Measurements from ENCODE around the gene AKR1D1. TPM values are rescaled to one million over a fixed set of nuclear protein-coding genes. Genes with fewer than 3 reads are reported as not detected.

Gene AKR1D1
- total and polyA plus RNA-seq, 2 donors from 2014 or later = not detected

- TF ChIP-seq CTCF (IDR thresholded peaks at IDR 0.05; ENCODE audit: borderline replicate concordance, extremely low read depth, insufficient read depth) = no peak
- intact Hi-C loops (cut with DNase I) = no loop called here
- no peak overlapping the region for H3K9ac ChIP-seq (ENCODE audit: low read length in 3 of 3)
- FAIRE-seq (no peak), DNase-seq (no peak)
- H3K4me3 ChIP-seq (ENCODE audit: low read length in 3 of 3) = no peak overlapping the region
- no peaks in the 10 kb centered on the region for H3K27me3 ChIP-seq (ENCODE audit: control insufficient read depth, insufficient read depth, low read length)
- no peak overlapping the region for H3K27ac ChIP-seq (ENCODE audit: low read depth in 2 of 2, low read length in 2 of 2)
- H3K9me3 ChIP-seq (ENCODE audit: control insufficient read depth in 2 of 3, insufficient read depth in 1 of 3, low read length in 3 of 3) = no peaks in the 10 kb centered on the region
- no peaks in the 10 kb centered on the region for H3K36me3 ChIP-seq (ENCODE audit: control insufficient read depth in 2 of 3, insufficient read depth in 3 of 3, low read length in 3 of 3)
- H3K4me1 ChIP-seq (ENCODE audit: control insufficient read depth in 2 of 3, insufficient read depth in 2 of 3, low read depth in 1 of 3, low read length in 3 of 3) = peaks cover 0 to 5% (median 0%) of the 10 kb centered on the region in 3 donors
Observed at GRCh38 chr7:138099813-138100212, 23.6 kb downstream of the AKR1D1 start.

GRCh38 chr7:138105221-138105620 is 29.0 kb downstream of the AKR1D1 start:
- Histone ChIP-seq H3K4me3 (ENCODE audit: low read length in 3 of 3) (no peak overlapping the region), H3K27ac (ENCODE audit: low read depth in 2 of 2, low read length in 2 of 2) (no peak overlapping the region), H3K4me1 (ENCODE audit: control insufficient read depth in 2 of 3, insufficient read depth in 2 of 3, low read depth in 1 of 3, low read length in 3 of 3) (no peaks in the 10 kb centered on the region), H3K9ac (ENCODE audit: low read length in 3 of 3) (no peak overlapping the region), H3K36me3 (ENCODE audit: control insufficient read depth in 2 of 3, insufficient read depth in 3 of 3, low read length in 3 of 3) (no peaks in the 10 kb centered on the region), H3K9me3 (ENCODE audit: control insufficient read depth in 2 of 3, insufficient read depth in 1 of 3, low read length in 3 of 3) (no peaks in the 10 kb centered on the region), H3K27me3 (ENCODE audit: control insufficient read depth, insufficient read depth, low read length) (no peaks in the 10 kb centered on the region)
- no peak for DNase-seq
- no peak for TF ChIP-seq CTCF (IDR thresholded peaks at IDR 0.05; ENCODE audit: borderline replicate concordance, extremely low read depth, insufficient read depth)
- intact Hi-C loops (cut with DNase I) = no loop called here
- FAIRE-seq = no peak

DNA sequence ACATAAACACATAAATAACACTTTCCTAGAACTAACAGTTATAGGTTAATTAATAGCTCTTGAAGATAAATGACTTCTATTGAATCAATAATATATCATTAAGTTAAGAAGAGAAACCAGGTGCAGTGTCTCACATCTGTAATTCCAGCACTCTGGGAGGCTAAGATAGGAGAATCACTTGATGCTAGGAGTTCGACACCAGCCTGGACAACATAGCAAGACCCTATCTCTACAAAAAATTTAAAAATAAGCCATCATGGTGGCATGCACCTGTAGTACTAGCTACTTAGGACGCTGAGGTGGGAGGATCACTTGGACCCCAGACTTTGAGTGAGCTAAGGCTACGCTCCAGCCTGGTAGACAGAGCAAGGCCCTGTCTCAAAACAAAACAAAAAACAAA is 38.8 kb downstream of the AKR1D1 start:
- Histone ChIP-seq H3K9me3 (ENCODE audit: control insufficient read depth in 2 of 3, insufficient read depth in 1 of 3, low read length in 3 of 3) (no peaks in the 10 kb centered on the region), H3K9ac (ENCODE audit: low read length in 3 of 3) (no peak overlapping the region), H3K4me3 (ENCODE audit: low read length in 3 of 3) (no peak overlapping the region), H3K27me3 (ENCODE audit: control insufficient read depth, insufficient read depth, low read length) (no peaks in the 10 kb centered on the region), H3K36me3 (ENCODE audit: control insufficient read depth in 2 of 3, insufficient read depth in 3 of 3, low read length in 3 of 3) (no peaks in the 10 kb centered on the region), H3K4me1 (ENCODE audit: control insufficient read depth in 2 of 3, insufficient read depth in 2 of 3, low read depth in 1 of 3, low read length in 3 of 3) (no peaks in the 10 kb centered on the region), H3K27ac (ENCODE audit: low read depth in 2 of 2, low read length in 2 of 2) (no peak overlapping the region)
- no peak for TF ChIP-seq CTCF (IDR thresholded peaks at IDR 0.05; ENCODE audit: borderline replicate concordance, extremely low read depth, insufficient read depth)
- intact Hi-C loops (cut with DNase I) = no loop called here
- DNase-seq (no peak), FAIRE-seq (no peak)

DNA sequence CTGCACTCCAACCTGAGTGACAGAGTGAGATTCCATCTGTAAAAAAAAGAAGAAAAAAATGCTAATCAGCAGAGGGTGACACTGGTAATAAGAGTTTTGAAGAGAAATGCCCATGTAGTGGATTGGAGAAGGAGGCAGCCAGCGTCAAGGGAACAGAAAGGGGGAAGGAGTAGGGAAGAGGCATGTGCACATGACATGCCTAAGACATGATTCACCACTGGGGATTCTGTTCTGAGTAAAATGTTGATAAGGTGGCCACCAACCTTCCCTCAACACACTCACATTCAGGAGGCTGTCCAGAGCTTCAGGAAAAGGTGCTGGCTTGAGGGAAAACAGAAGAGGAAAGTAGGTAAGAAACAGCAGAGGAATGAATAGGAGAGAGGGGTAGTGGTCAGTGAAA is 39.9 kb downstream of the AKR1D1 start:
- no peak for FAIRE-seq

More for the DNA sequence above, 39.9 kb downstream of the AKR1D1 start:
- Histone ChIP-seq H3K9ac (ENCODE audit: low read length in 3 of 3) (no peak overlapping the region), H3K9me3 (ENCODE audit: control insufficient read depth in 2 of 3, insufficient read depth in 1 of 3, low read length in 3 of 3) (no peaks in the 10 kb centered on the region), H3K4me1 (ENCODE audit: control insufficient read depth in 2 of 3, insufficient read depth in 2 of 3, low read depth in 1 of 3, low read length in 3 of 3) (no peaks in the 10 kb centered on the region), H3K4me3 (ENCODE audit: low read length in 3 of 3) (no peak overlapping the region), H3K27me3 (ENCODE audit: control insufficient read depth, insufficient read depth, low read length) (no peaks in the 10 kb centered on the region), H3K27ac (ENCODE audit: low read depth in 2 of 2, low read length in 2 of 2) (no peak overlapping the region), H3K36me3 (ENCODE audit: control insufficient read depth in 2 of 3, insufficient read depth in 3 of 3, low read length in 3 of 3) (no peaks in the 10 kb centered on the region)
- DNase-seq = no peak
- intact Hi-C loops (cut with DNase I) = no loop called here
- no peak for TF ChIP-seq CTCF (IDR thresholded peaks at IDR 0.05; ENCODE audit: borderline replicate concordance, extremely low read depth, insufficient read depth)

Data from kidney (tissue), 14 donors.